Measurements from ENCODE around the gene FBXO7. TPM values are rescaled to one million over a fixed set of nuclear protein-coding genes. Genes with fewer than 3 reads are reported as not detected.

The FBXO7 gene
- total RNA-seq, 1 experiment from 2014 or later = 95.2 TPM

- Histone ChIP-seq H3K36me3 (ENCODE audit: insufficient read depth, low read length, poor library complexity, severe bottlenecking) (no peaks in the 10 kb centered on the region), H3K27me3 (replicated peaks; ENCODE audit: insufficient read depth, low read depth, low read length, poor library complexity) (no peaks in the 10 kb centered on the region), H3K27ac (ENCODE audit: low read depth, low read length, poor library complexity, severe bottlenecking) (no peak overlapping the region), H3K4me1 (ENCODE audit: insufficient read depth, low read length, poor library complexity, severe bottlenecking) (no peaks in the 10 kb centered on the region), H3K9me3 (ENCODE audit: low read depth, low read length, poor library complexity, severe bottlenecking) (no peaks in the 10 kb centered on the region), H3K4me3 (ENCODE audit: low read depth, low read length, poor library complexity, severe bottlenecking) (no peak overlapping the region)
- TF ChIP-seq EZH2 (IDR thresholded peaks at IDR 0.05; ENCODE audit: borderline replicate concordance, low read depth, low read length, poor library complexity, severe bottlenecking) = no peak
- TF ChIP-seq, protein P1, sequence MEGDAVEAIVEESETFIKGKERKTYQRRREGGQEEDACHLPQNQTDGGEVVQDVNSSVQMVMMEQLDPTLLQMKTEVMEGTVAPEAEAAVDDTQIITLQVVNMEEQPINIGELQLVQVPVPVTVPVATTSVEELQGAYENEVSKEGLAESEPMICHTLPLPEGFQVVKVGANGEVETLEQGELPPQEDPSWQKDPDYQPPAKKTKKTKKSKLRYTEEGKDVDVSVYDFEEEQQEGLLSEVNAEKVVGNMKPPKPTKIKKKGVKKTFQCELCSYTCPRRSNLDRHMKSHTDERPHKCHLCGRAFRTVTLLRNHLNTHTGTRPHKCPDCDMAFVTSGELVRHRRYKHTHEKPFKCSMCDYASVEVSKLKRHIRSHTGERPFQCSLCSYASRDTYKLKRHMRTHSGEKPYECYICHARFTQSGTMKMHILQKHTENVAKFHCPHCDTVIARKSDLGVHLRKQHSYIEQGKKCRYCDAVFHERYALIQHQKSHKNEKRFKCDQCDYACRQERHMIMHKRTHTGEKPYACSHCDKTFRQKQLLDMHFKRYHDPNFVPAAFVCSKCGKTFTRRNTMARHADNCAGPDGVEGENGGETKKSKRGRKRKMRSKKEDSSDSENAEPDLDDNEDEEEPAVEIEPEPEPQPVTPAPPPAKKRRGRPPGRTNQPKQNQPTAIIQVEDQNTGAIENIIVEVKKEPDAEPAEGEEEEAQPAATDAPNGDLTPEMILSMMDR (conservative IDR thresholded peaks at IDR 0.05; ENCODE audit: low read depth, low read length) = no peak
- no TSS peak for BruUV-seq (replicated peaks)
- intact Hi-C loops (cut with micrococcal nuclease; ENCODE audit: unreplicated experiment) = no loop called here
- POLR2A ChIA-PET (ENCODE audit: low non-redundant PET) = no interaction called here
- CTCF ChIA-PET = no interaction called here
- DNase-seq (ENCODE audit: low spot score) = no peak
Measured at GRCh38 chr22:32511274-32511673, 36.7 kb downstream of the FBXO7 start.

DNA sequence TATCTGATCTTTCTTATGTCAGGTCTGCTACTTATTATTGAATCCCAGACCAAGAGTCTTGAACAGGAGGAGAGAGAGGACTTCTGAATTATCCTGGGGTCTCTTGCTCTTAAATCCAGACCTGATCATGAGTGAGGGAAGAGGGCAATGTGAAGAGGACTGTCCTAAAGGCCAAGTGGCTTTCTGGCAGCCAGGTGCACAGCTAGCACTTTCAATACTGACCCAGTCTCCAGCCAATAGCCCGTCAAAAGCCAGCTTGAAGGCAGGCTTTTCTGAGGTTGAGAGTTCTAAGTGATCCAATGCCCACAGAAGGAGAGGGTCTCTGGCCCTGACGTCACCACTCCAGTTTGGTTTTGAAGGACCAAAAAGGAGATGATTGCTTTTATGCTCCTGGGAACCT lies 37.2 kb downstream of the FBXO7 start:
- CTCF ChIA-PET = no interaction called here
- Histone ChIP-seq H3K9me3 (ENCODE audit: low read depth, low read length, poor library complexity, severe bottlenecking) (no peaks in the 10 kb centered on the region), H3K4me3 (ENCODE audit: low read depth, low read length, poor library complexity, severe bottlenecking) (no peak overlapping the region), H3K27ac (ENCODE audit: low read depth, low read length, poor library complexity, severe bottlenecking) (no peak overlapping the region), H3K27me3 (replicated peaks; ENCODE audit: insufficient read depth, low read depth, low read length, poor library complexity) (no peaks in the 10 kb centered on the region), H3K36me3 (ENCODE audit: insufficient read depth, low read length, poor library complexity, severe bottlenecking) (no peaks in the 10 kb centered on the region), H3K4me1 (ENCODE audit: insufficient read depth, low read length, poor library complexity, severe bottlenecking) (no peaks in the 10 kb centered on the region)
- POLR2A ChIA-PET (ENCODE audit: low non-redundant PET) = no interaction called here
- intact Hi-C loops (cut with micrococcal nuclease; ENCODE audit: unreplicated experiment) = no loop called here
- no peak for DNase-seq (ENCODE audit: low spot score)
- TF ChIP-seq, protein P1 (conservative IDR thresholded peaks at IDR 0.05; ENCODE audit: low read depth, low read length) = no peak
- TF ChIP-seq EZH2 (IDR thresholded peaks at IDR 0.05; ENCODE audit: borderline replicate concordance, low read depth, low read length, poor library complexity, severe bottlenecking) = no peak
- BruUV-seq (replicated peaks) = no TSS peak

- BruUV-seq (replicated peaks) = no TSS peak
- Histone ChIP-seq H3K4me1 (ENCODE audit: insufficient read depth, low read length, poor library complexity, severe bottlenecking) (no peaks in the 10 kb centered on the region), H3K27me3 (replicated peaks; ENCODE audit: insufficient read depth, low read depth, low read length, poor library complexity) (no peaks in the 10 kb centered on the region), H3K4me3 (ENCODE audit: low read depth, low read length, poor library complexity, severe bottlenecking) (no peak overlapping the region), H3K27ac (ENCODE audit: low read depth, low read length, poor library complexity, severe bottlenecking) (no peak overlapping the region), H3K9me3 (ENCODE audit: low read depth, low read length, poor library complexity, severe bottlenecking) (no peaks in the 10 kb centered on the region), H3K36me3 (ENCODE audit: insufficient read depth, low read length, poor library complexity, severe bottlenecking) (no peaks in the 10 kb centered on the region)
- DNase-seq (ENCODE audit: low spot score) = no peak
- TF ChIP-seq, protein P1 (conservative IDR thresholded peaks at IDR 0.05; ENCODE audit: low read depth, low read length) = no peak
- TF ChIP-seq EZH2 (IDR thresholded peaks at IDR 0.05; ENCODE audit: borderline replicate concordance, low read depth, low read length, poor library complexity, severe bottlenecking) = no peak
- CTCF ChIA-PET = no interaction called here
- POLR2A ChIA-PET (ENCODE audit: low non-redundant PET) = no interaction called here
- intact Hi-C loops (cut with micrococcal nuclease; ENCODE audit: unreplicated experiment) = no loop called here
Measured at GRCh38 chr22:32512267-32512982, 37.8 kb downstream of the FBXO7 start.
